Measurements from ENCODE around the gene FAM20A.

DNA sequence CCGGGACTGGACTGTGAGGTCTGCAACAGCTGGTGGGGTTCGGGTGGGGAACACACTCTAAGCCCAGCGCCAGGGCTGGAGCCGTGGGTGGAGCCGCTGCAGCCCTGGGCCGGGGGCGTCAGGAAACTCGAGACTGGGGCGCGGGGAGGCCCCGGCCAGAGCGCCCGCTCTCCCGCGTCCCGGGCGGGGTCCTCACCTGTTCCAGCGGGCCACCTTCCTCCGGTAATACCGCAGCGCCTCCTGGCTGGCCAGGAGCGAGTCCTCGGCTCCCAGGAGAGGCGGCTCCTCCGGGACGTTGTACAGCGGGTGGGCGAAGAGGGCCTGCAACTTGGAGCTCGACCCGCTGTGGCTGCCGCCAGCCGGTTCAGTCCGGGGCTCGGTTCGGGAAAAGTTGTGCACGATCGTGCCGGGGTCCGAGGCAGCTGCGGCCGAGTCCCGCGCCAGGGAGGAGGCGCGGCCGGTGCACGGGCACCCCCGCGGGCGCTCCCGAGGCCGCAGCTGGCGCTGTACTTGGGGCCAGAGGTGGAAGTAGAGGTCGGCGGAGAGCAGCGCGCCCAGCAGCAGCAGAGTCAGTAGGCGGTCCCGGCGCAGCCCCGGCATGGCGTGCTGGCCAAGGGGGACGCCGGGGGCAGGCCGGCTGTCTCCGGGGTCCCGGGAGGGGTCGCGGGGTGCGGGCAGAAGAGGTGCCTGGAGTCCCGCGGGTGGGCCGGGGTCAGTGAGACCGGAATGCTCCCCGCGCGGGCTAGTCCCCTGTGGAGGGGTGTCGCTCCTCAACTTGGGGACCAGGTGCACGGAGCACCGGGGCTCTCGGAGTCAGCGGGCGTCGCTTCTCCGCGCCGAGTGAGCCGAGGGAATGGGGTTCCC, 868 bp downstream of the FAM20A start:
- TF ChIP-seq, protein P1, sequence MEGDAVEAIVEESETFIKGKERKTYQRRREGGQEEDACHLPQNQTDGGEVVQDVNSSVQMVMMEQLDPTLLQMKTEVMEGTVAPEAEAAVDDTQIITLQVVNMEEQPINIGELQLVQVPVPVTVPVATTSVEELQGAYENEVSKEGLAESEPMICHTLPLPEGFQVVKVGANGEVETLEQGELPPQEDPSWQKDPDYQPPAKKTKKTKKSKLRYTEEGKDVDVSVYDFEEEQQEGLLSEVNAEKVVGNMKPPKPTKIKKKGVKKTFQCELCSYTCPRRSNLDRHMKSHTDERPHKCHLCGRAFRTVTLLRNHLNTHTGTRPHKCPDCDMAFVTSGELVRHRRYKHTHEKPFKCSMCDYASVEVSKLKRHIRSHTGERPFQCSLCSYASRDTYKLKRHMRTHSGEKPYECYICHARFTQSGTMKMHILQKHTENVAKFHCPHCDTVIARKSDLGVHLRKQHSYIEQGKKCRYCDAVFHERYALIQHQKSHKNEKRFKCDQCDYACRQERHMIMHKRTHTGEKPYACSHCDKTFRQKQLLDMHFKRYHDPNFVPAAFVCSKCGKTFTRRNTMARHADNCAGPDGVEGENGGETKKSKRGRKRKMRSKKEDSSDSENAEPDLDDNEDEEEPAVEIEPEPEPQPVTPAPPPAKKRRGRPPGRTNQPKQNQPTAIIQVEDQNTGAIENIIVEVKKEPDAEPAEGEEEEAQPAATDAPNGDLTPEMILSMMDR (IDR thresholded peaks at IDR 0.05), result peak in 1 of 3 donors; percentile 21
- TF ChIP-seq POLR2AphosphoS5 (IDR thresholded peaks at IDR 0.05) (no peak), POLR2A (IDR thresholded peaks at IDR 0.05) (no peak)
